Measurements from ENCODE around the gene LRP5. TPM values are rescaled to one million over a fixed set of nuclear protein-coding genes. Genes with fewer than 3 reads are reported as not detected.
A peak's percentile ranks its signal among the peaks of the same experiment; 100 is the strongest.

The LRP5 gene
- total RNA-seq, 1 donor from 2014 or later = 101 TPM

- no peak for ATAC-seq
- Histone ChIP-seq H3K9me3 (no peaks in the 10 kb centered on the region), H3K4me1 (peaks cover 11% of the 10 kb centered on the region), H3K27me3 (no peaks in the 10 kb centered on the region), H3K36me3 (peaks cover 55% of the 10 kb centered on the region), H3K27ac (no peak overlapping the region), H3K4me3 (no peak overlapping the region)
- no peak for DNase-seq
- intact Hi-C loops (cut with DNase I) = no loop called here
- no peak for TF ChIP-seq CTCF (IDR thresholded peaks at IDR 0.05)
Observed at GRCh38 chr11:68408512-68408911, 96.1 kb downstream of the LRP5 start.

GRCh38 chr11:68409748-68410344 lies 97.5 kb downstream of the LRP5 start:
- Histone ChIP-seq H3K4me3 (no peak overlapping the region), H3K27me3 (no peaks in the 10 kb centered on the region), H3K4me1 (peaks cover 11% of the 10 kb centered on the region), H3K36me3 (peaks cover 59% of the 10 kb centered on the region), H3K27ac (no peak overlapping the region), H3K9me3 (no peaks in the 10 kb centered on the region)
- ATAC-seq (no peak), DNase-seq (no peak)
- intact Hi-C loops (cut with DNase I) = no loop called here
- TF ChIP-seq CTCF (IDR thresholded peaks at IDR 0.05) = no peak

GRCh38 chr11:68411501-68411991 lies 99.2 kb downstream of the LRP5 start:
- intact Hi-C loops (cut with DNase I) = no loop called here
- ATAC-seq = peak; percentile 11
- Histone ChIP-seq H3K9me3 (no peaks in the 10 kb centered on the region), H3K36me3 (peaks cover 69% of the 10 kb centered on the region), H3K4me1 (peaks cover under 1% of the 10 kb centered on the region), H3K4me3 (no peak overlapping the region), H3K27ac (no peak overlapping the region), H3K27me3 (no peaks in the 10 kb centered on the region)
- no peak for TF ChIP-seq CTCF (IDR thresholded peaks at IDR 0.05)
- DNase-seq = peak; percentile 68

GRCh38 chr11:68412593-68413475 lies 100.4 kb downstream of the LRP5 start:
- Histone ChIP-seq H3K36me3 (peaks cover 74% of the 10 kb centered on the region), H3K27me3 (no peaks in the 10 kb centered on the region), H3K27ac (peak overlapping the region; percentile 17), H3K9me3 (no peaks in the 10 kb centered on the region), H3K4me3 (no peak overlapping the region), H3K4me1 (no peaks in the 10 kb centered on the region)
- no peak for TF ChIP-seq CTCF (IDR thresholded peaks at IDR 0.05)
- ATAC-seq = no peak
- intact Hi-C loops (cut with DNase I) = no loop called here
- DNase-seq = no peak

- intact Hi-C loops (cut with DNase I) = no loop called here
- Histone ChIP-seq H3K36me3 (peaks cover 76% of the 10 kb centered on the region), H3K4me3 (no peak overlapping the region), H3K4me1 (no peaks in the 10 kb centered on the region), H3K9me3 (no peaks in the 10 kb centered on the region), H3K27ac (no peak overlapping the region), H3K27me3 (no peaks in the 10 kb centered on the region)
- TF ChIP-seq CTCF (IDR thresholded peaks at IDR 0.05) = no peak
- no peak for DNase-seq
- ATAC-seq = no peak
Observed at GRCh38 chr11:68413591-68413999, 101.2 kb downstream of the LRP5 start.
